HG02870 (cell line): ENCODE measurements around the gene CMSS1.

Experiments used
- ATAC-seq: cut with Tn5 transposase; IDR thresholded peaks from one replicate; pipeline ENCODE4 v1.9.1; 2021; ENCODE audit warnings: mild to moderate bottlenecking, moderate library complexity; ENCODE audit not compliant: unreplicated experiment

Gene CMSS1

GRCh38 chr3:100098784-100099070 lies 281.1 kb downstream of the CMSS1 start:
- no peak for ATAC-seq

- ATAC-seq: no peak
Measured at GRCh38 chr3:100099621-100100020, 282.0 kb downstream of the CMSS1 start.

- no peak for ATAC-seq
Measured at GRCh38 chr3:100100425-100100824, 282.8 kb downstream of the CMSS1 start.

- no peak for ATAC-seq
Measured at GRCh38 chr3:100102757-100103156, 285.1 kb downstream of the CMSS1 start.

GRCh38 chr3:100103558-100104441 lies 286.1 kb downstream of the CMSS1 start:
- ATAC-seq: peak; percentile 90

GRCh38 chr3:100104442-100104798 lies 286.8 kb downstream of the CMSS1 start:
- ATAC-seq: peak; percentile 42

GRCh38 chr3:100104817-100105413 lies 287.3 kb downstream of the CMSS1 start:
- no peak for ATAC-seq

- no peak for ATAC-seq
Measured at GRCh38 chr3:100105501-100105900, 287.8 kb downstream of the CMSS1 start.

- no peak for ATAC-seq
Measured at GRCh38 chr3:100106094-100106493, 288.4 kb downstream of the CMSS1 start.

- no peak for ATAC-seq
Measured at GRCh38 chr3:100106531-100107141, 289.0 kb downstream of the CMSS1 start.

GRCh38 chr3:100107221-100107814 lies 289.7 kb downstream of the CMSS1 start:
- no peak for ATAC-seq

GRCh38 chr3:100108464-100109079 lies 290.9 kb downstream of the CMSS1 start:
- ATAC-seq: no peak

GRCh38 chr3:100110162-100110561 lies 292.5 kb downstream of the CMSS1 start:
- no peak for ATAC-seq

- ATAC-seq: no peak
Measured at GRCh38 chr3:100111728-100112127, 294.1 kb downstream of the CMSS1 start.

- ATAC-seq: no peak
Measured at GRCh38 chr3:100113723-100114412, 296.2 kb downstream of the CMSS1 start.

GRCh38 chr3:100114413-100115030 lies 296.9 kb downstream of the CMSS1 start, which contains the start of gene FILIP1L:
FILIP1L (minus strand) TSS chr3:100114501.
- no peak for ATAC-seq

GRCh38 chr3:100117093-100117492 lies 299.4 kb downstream of the CMSS1 start:
- no peak for ATAC-seq

- ATAC-seq: no peak
Measured at GRCh38 chr3:100120012-100120411, 302.4 kb downstream of the CMSS1 start.

- ATAC-seq: no peak
Measured at GRCh38 chr3:100120693-100121092, 303.0 kb downstream of the CMSS1 start.

GRCh38 chr3:100122321-100122720 lies 304.7 kb downstream of the CMSS1 start:
- no peak for ATAC-seq
